Lower leg skin (tissue), 3 donors: ENCODE results near the gene SERTM2.

ENCODE experiments used
- CTCF ChIP-seq, 3 donors: fragments of 450-650 bp; IDR thresholded peaks; one replicate each; pipeline ENCODE4 v1.5.1; 2016; ENCODE audit warnings: antibody characterized with exemption in 3 of 3, mild to moderate bottlenecking in 3 of 3, moderate library complexity in 2 of 3
- POLR2A ChIP-seq, 2 donors: fragments of 450-650 bp; IDR thresholded peaks; one replicate each; pipeline ENCODE4 v1.6.1; 2016 to 2017; ENCODE audit warnings: antibody characterized with exemption in 2 of 2, mild to moderate bottlenecking in 1 of 2, moderate library complexity in 1 of 2

GRCh38 chrX:111560801-111561200, 49.4 kb downstream of the SERTM2 start:
- TF ChIP-seq POLR2A (IDR thresholded peaks at IDR 0.05): no peak
- TF ChIP-seq CTCF (IDR thresholded peaks at IDR 0.05): no peak
